GM13976 (cell line): ENCODE data around the gene RPL14.
"Not testable (repeated sequence)": the region's sequence is repeated elsewhere in the genome, so short reads cannot be mapped to it uniquely, and the experiment has no call there.

ENCODE experiments used
- DNase-seq: peaks from one replicate; pipeline ENCODE4 v3.0.0; 2012; ENCODE audit warnings: low spot score
- CTCF ChIP-seq: IDR thresholded peaks from 2 replicates; pipeline ENCODE4 v1.5.1; 2012; ENCODE audit warnings: borderline replicate concordance, mild to moderate bottlenecking; ENCODE audit not compliant: insufficient read depth; ENCODE audit errors: extremely low read depth, missing control alignments, control extremely low read depth
- in situ Hi-C: fragments of 300-500 bp; cut with MboI; formaldehyde crosslinking; loops from one replicate; pipeline ENCODE4 v1.12.0; 2022; ENCODE audit warnings: low sequenced_read_pairs, mixed read lengths, inconsistent platforms; ENCODE audit not compliant: unreplicated experiment

The RPL14 gene

GRCh38 chr3:40452562-40452875, 4.6 kb upstream of the RPL14 start:
- DNase-seq, result no peak
- in situ Hi-C loops, result no loop called here
- no peak for TF ChIP-seq CTCF

- no peak for TF ChIP-seq CTCF
- DNase-seq, result peak; percentile 95
- in situ Hi-C loops, result no loop called here
Measured at GRCh38 chr3:40452876-40453730, 4.0 kb upstream of the RPL14 start.

- no peak for TF ChIP-seq CTCF
- in situ Hi-C loops, result no loop called here
- DNase-seq, result no peak
Measured at GRCh38 chr3:40453933-40454332, 3.2 kb upstream of the RPL14 start.

- DNase-seq, result no peak
- in situ Hi-C loops, result no loop called here
- TF ChIP-seq CTCF, result no peak
Measured at GRCh38 chr3:40455328-40455727, 1.8 kb upstream of the RPL14 start.

- no peak for TF ChIP-seq CTCF
- in situ Hi-C loops, result no loop called here
- DNase-seq, result no peak
Measured at GRCh38 chr3:40456279-40456939, 730 bp upstream of the RPL14 start.

GRCh38 chr3:40458473-40458872, 1.3 kb downstream of the RPL14 start:
- TF ChIP-seq CTCF, result no peak
- no peak for DNase-seq
- in situ Hi-C loops, result no loop called here

- in situ Hi-C loops, DNase-seq: not testable (repeated sequence)
Measured at GRCh38 chr3:40460481-40460880, 3.3 kb downstream of the RPL14 start.
